ENCODE measurements around the gene PRKD1.

DNA sequence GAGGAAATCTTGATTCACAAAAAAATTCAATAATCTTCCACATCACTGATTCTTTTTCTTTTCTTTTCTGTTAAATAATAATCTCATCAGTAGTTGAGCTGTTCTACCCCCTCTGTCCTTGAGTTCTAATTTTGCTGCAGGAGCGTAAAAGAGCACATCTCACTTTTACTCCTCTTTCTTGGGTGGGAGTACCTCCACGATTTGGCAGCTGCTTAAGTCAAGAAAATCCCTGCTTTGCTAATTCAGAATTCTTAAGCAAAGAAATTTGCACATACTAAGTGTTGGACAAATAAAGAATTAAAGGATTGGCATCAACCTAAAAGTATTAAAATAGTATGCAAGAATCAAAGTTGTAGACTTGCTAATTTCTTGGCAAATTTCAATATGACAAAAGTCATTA lies 128.8 kb downstream of the PRKD1 start:
- TF ChIP-seq, protein P1, sequence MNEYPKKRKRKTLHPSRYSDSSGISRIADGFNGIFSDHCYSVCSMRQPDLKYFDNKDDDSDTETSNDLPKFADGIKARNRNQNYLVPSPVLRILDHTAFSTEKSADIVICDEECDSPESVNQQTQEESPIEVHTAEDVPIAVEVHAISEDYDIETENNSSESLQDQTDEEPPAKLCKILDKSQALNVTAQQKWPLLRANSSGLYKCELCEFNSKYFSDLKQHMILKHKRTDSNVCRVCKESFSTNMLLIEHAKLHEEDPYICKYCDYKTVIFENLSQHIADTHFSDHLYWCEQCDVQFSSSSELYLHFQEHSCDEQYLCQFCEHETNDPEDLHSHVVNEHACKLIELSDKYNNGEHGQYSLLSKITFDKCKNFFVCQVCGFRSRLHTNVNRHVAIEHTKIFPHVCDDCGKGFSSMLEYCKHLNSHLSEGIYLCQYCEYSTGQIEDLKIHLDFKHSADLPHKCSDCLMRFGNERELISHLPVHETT (CRISPR knock-in tag; conservative IDR thresholded peaks at IDR 0.05), result no peak
- TF ChIP-seq, protein P2, sequence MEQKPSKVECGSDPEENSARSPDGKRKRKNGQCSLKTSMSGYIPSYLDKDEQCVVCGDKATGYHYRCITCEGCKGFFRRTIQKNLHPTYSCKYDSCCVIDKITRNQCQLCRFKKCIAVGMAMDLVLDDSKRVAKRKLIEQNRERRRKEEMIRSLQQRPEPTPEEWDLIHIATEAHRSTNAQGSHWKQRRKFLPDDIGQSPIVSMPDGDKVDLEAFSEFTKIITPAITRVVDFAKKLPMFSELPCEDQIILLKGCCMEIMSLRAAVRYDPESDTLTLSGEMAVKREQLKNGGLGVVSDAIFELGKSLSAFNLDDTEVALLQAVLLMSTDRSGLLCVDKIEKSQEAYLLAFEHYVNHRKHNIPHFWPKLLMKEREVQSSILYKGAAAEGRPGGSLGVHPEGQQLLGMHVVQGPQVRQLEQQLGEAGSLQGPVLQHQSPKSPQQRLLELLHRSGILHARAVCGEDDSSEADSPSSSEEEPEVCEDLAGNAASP (CRISPR knock-in tag; IDR thresholded peaks at IDR 0.05; ENCODE audit: borderline replicate concordance), result no peak
- no peak for TF ChIP-seq MZF1 (CRISPR knock-in tag; IDR thresholded peaks at IDR 0.05; ENCODE audit: borderline replicate concordance)

Data from HepG2 (cell line).